Right atrium auricular region (tissue), 2 donors: ENCODE results near the gene GRHL3. TPM values are rescaled to one million over a fixed set of nuclear protein-coding genes. Genes with fewer than 3 reads are reported as not detected.

Experiments
- DNase-seq: peaks from one replicate; pipeline ENCODE4 v3.0.0-alpha.2; 2019; ENCODE audit warnings: low spot score
- H3K27ac ChIP-seq, 2 donors: fragments of 200-600 bp; sonication (generic); 1 replicate in 1 of 2; 2 replicates in 1 of 2; pipeline ENCODE4 v1.5.1; 2016 to 2019
- H3K27me3 ChIP-seq, 2 donors: fragments of 200-600 bp; sonication (generic); one replicate each; pipeline versions ENCODE4 v1.5.1 to v1.6.0; 2017 to 2019
- H3K36me3 ChIP-seq: fragments of 200-600 bp; sonication (generic); one replicate; pipeline ENCODE4 v1.5.1; 2016
- H3K4me1 ChIP-seq, 2 donors: fragments of 200-600 bp; sonication (generic); one replicate each; pipeline versions ENCODE4 v1.5.1 to v1.6.0; 2017 to 2019
- H3K4me3 ChIP-seq, 2 donors: fragments of 200-600 bp; sonication (generic); 1 replicate in 1 of 2; 2 replicates in 1 of 2; pipeline ENCODE4 v1.5.1; 2017 to 2019; ENCODE audit warnings: mild to moderate bottlenecking in 1 of 2, moderate library complexity in 1 of 2
- H3K9me3 ChIP-seq, 2 donors: fragments of 200-600 bp; sonication (generic); one replicate each; pipeline ENCODE4 v1.5.1; 2019
- total RNA-seq, 2 donors: library from RNA; depleted of rRNA; stranded (reverse); fragments of >200 nt; gene quantifications; one replicate each; pipeline ENCODE4 v1.1.0, GENCODE V29; 2016
- TF ChIP-seq, protein P1 (sequence below), 2 donors: fragments of 200-600 bp; sonication (generic); IDR thresholded peaks; one replicate each; pipeline ENCODE4 v1.5.1; 2019; ENCODE audit warnings: antibody characterized with exemption in 2 of 2

GRHL3 gene
- total RNA-seq, 2 donors from 2014 or later: 0.24 TPM; not detected in 1

GRCh38 chr1:24355466-24355865 lies 36.3 kb downstream of the GRHL3 start:
- TF ChIP-seq, protein P1, sequence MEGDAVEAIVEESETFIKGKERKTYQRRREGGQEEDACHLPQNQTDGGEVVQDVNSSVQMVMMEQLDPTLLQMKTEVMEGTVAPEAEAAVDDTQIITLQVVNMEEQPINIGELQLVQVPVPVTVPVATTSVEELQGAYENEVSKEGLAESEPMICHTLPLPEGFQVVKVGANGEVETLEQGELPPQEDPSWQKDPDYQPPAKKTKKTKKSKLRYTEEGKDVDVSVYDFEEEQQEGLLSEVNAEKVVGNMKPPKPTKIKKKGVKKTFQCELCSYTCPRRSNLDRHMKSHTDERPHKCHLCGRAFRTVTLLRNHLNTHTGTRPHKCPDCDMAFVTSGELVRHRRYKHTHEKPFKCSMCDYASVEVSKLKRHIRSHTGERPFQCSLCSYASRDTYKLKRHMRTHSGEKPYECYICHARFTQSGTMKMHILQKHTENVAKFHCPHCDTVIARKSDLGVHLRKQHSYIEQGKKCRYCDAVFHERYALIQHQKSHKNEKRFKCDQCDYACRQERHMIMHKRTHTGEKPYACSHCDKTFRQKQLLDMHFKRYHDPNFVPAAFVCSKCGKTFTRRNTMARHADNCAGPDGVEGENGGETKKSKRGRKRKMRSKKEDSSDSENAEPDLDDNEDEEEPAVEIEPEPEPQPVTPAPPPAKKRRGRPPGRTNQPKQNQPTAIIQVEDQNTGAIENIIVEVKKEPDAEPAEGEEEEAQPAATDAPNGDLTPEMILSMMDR (IDR thresholded peaks at IDR 0.05): no peak
- no peak overlapping the region for H3K4me3 ChIP-seq
- no peaks in the 10 kb centered on the region for H3K9me3 ChIP-seq
- H3K36me3 ChIP-seq: no peaks in the 10 kb centered on the region
- H3K27ac ChIP-seq: no peak overlapping the region
- H3K27me3 ChIP-seq: no peaks in the 10 kb centered on the region
- peaks cover 0 to 10% of the 10 kb centered on the region in 2 donors for H3K4me1 ChIP-seq
- no peak for DNase-seq

DNA sequence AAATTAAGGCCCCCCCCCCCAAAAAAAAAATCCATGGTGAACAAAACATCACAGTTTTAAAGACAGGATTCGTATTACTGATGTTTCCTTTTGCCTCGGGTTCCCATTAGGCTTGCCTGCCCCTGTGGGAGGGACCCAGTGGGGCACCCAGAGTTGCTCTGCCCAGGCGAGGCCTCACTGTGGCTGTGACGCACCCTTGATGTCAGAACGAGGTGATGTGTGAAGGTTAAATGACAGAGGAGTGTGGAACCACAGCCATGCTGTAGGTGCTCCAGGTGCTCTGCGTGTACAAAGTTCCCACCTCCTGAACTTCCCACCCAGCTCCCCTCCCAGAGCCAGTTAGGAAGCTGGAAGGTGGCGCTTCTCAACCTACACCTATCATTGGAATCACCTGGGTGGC lies 37.9 kb downstream of the GRHL3 start:
- no peak overlapping the region for H3K27ac ChIP-seq
- no peaks in the 10 kb centered on the region for H3K36me3 ChIP-seq
- no peak for DNase-seq
- no peaks in the 10 kb centered on the region for H3K9me3 ChIP-seq
- no peaks in the 10 kb centered on the region for H3K27me3 ChIP-seq
- no peaks in the 10 kb centered on the region for H3K4me1 ChIP-seq
- H3K4me3 ChIP-seq: no peak overlapping the region
- TF ChIP-seq, protein P1 (IDR thresholded peaks at IDR 0.05): no peak

DNA sequence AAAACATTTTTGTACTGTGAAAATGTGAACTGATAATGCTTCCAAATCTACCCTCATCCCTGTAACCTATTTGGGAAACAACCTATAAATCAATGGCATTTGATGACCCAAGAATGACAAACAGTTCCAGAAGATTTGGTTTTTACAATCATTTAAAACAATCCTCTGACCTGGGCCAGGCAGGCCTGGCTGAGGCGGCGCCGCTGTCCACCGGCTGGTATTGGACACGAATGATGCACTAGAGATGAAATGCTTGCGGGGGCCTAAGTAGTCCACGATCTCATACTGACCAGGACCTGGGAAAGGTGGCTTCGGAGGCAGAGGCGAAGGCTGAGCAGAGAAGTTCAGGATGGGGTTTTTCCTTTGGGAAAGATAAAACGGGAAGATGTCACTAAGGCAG lies 41.5 kb downstream of the GRHL3 start:
- no peaks in the 10 kb centered on the region for H3K36me3 ChIP-seq
- no peaks in the 10 kb centered on the region for H3K9me3 ChIP-seq
- H3K27ac ChIP-seq: no peak overlapping the region
- no peak overlapping the region for H3K4me3 ChIP-seq
- DNase-seq: no peak
- H3K27me3 ChIP-seq: no peaks in the 10 kb centered on the region
- TF ChIP-seq, protein P1 (IDR thresholded peaks at IDR 0.05): no peak
- H3K4me1 ChIP-seq: peaks cover 0 to 9% of the 10 kb centered on the region in 2 donors

DNA sequence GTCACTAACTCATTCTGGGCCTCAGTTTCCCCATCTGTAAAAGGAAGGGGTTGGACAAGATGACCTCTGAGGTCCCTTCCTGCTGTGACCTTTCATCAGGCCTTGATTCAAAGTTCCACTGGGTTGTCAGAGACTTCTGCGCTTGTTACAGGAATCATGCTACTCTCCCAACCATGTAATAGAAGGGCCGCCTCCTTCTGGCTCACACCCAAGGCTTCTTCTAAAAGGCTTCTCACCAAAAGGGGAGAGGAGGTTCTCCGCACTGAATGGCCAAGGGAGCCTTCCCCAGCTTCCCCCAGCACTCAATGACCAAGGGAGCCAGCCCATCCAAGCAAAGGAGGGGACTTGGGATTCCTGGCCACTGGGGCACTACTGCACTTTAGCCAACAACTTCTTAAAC lies 42.7 kb downstream of the GRHL3 start:
- Histone ChIP-seq H3K27me3 (no peaks in the 10 kb centered on the region), H3K27ac (no peak overlapping the region), H3K9me3 (no peaks in the 10 kb centered on the region), H3K4me1 (peaks cover 0 to 9% of the 10 kb centered on the region in 2 donors), H3K36me3 (no peaks in the 10 kb centered on the region), H3K4me3 (no peak overlapping the region)
- TF ChIP-seq, protein P1 (IDR thresholded peaks at IDR 0.05): no peak
- DNase-seq: no peak

- H3K4me1 ChIP-seq: peaks cover 0 to 9% of the 10 kb centered on the region in 2 donors
- TF ChIP-seq, protein P1 (IDR thresholded peaks at IDR 0.05): no peak
- no peak overlapping the region for H3K27ac ChIP-seq
- H3K4me3 ChIP-seq: no peak overlapping the region
- H3K36me3 ChIP-seq: no peaks in the 10 kb centered on the region
- DNase-seq: no peak
- no peaks in the 10 kb centered on the region for H3K9me3 ChIP-seq
- no peaks in the 10 kb centered on the region for H3K27me3 ChIP-seq
These were observed 43.2 kb downstream of the GRHL3 start for GRCh38 chr1:24362396-24362795.

DNA sequence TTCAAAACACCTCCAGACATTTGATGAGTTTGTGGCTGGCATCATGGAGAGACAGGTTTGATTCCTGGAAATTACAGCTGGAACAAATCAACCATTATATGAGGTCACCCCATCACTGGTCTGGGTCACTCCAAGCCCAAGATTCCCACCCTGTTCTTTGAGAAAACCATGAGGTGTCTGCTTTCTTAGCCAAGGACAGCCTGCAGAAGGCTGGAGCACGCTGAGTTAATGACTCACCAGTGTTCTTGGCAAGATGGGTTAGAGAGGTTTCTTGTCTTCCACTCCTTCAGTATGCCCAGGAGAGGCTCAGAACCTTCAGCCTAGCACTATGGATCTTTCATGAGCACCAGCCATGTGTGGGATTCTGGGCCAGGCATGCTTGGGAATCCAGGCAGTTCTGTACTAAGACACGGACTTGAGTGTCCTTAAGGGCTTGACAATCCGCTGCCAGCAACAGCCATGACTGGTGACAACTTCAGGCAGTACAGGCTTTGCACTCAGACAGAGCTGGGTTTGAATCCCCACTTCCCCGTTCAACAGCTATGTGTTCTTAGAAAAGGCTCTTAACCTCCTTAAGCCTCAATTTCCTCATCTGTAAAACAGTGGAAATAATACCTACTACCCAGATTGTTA lies 43.9 kb downstream of the GRHL3 start:
- H3K27ac ChIP-seq: no peak overlapping the region
- DNase-seq: peak; percentile 63

More for the DNA sequence above, 43.9 kb downstream of the GRHL3 start:
- Histone ChIP-seq H3K36me3 (no peaks in the 10 kb centered on the region), H3K9me3 (no peaks in the 10 kb centered on the region), H3K27me3 (no peaks in the 10 kb centered on the region), H3K4me3 (no peak overlapping the region), H3K4me1 (peaks cover 0 to 9% of the 10 kb centered on the region in 2 donors)
- TF ChIP-seq, protein P1 (IDR thresholded peaks at IDR 0.05): no peak
